IPS-NIHi7 (cell line): ENCODE results near the gene FBF1.

Source experiments
- DNase-seq: peaks from one replicate; pipeline ENCODE4 v3.0.0; 2012; ENCODE audit warnings: mixed read lengths; ENCODE audit errors: extremely low spot score

The FBF1 gene

GRCh38 chr17:75914643-75915267 is 26.1 kb downstream of the FBF1 start:
- peak; percentile 50 for DNase-seq

DNA sequence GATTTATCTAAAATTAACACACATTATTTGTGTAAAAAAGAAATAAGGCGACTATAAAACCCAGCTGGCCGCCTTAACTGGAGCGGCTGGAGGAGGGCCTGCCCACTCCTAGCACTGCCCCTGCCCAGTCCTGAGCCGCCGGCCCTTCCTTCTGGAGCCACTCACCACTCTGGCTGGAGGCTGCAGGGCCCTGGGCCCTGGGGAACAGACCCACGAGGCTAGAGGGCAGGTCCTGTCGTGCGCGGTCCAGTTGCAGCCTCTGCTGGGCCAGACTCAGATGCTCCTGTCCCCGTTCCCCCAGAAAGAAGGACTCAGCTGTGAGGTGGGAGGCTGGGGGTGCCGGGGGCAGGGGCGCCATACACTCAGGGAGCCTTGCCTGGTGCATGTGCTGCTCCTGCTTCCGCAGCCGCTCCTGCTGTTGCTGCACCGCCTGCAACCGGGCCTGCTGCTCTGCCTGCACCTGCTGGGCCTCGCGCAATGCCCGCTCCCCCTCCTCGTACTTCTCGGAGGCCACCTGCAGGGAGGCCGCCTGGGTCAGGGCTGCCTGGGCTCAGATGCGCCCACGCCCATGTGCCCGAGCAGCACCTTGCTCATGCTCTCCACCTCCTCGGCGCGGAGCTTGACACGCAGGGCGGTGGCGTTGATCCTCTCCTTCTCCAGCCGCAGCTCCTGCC is 27.2 kb downstream of the FBF1 start:
- DNase-seq = no peak

GRCh38 chr17:75910699-75911098 is 30.1 kb downstream of the FBF1 start:
- peak; percentile 67 for DNase-seq

DNA sequence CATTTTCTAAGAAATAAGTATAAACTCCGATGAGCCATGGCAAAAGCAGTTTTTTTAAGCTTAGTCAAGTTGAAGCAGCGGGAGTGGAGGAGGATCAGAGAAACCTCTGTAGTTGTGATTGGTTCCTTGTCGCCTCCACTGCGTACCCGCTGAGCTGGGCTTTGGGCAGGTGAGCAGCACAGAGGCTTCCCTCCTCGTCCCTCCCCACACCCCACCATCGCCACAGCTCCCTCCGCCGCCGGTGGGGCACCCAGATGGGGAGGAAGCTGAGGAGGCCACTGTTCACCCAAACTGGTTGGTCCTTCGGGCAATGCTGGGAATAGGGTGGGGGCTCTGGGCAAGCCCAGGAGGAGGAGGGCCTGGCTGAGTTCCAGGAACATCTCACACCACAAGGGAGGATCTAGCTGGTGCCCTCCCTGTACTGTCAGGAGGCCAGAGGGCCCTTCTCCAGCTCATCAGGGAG is 31.0 kb downstream of the FBF1 start:
- DNase-seq = no peak

DNA sequence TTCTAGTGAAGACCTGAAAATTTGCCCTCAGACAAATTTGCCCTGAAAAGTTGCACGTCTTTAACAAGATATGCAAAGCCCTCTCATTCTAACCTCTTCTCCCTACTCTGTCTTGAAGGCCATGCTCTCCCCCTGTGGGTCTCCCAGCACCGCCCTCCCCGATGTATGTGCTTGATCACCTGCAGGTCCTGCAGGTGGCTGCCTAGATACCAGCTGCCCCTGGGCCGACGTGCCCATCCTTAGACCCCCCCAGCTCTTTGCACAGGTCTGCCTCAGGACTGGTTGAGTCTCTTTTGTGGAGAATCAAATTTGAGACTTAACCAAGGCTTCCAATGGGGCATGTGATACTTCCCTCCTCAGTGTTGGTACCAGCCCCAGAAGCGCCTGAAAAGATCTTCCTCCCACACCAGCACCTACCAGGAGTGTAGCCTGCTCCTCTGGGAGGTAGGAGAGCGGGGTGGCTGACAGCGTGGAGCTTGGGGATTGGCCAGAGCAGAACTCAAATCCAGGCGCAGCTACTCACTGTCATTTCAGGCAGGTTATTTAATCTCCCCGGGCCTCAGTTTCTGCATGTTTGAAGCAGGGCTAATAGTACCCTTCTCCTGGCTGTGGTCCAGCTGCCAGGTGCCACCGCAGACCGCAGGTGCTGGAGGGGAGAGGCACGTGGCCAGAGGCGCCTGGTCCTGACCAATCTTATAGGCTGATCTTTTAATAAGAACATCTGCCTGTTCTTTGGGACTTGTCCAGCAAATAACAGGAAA is 31.6 kb downstream of the FBF1 start:
- no peak for DNase-seq

DNA sequence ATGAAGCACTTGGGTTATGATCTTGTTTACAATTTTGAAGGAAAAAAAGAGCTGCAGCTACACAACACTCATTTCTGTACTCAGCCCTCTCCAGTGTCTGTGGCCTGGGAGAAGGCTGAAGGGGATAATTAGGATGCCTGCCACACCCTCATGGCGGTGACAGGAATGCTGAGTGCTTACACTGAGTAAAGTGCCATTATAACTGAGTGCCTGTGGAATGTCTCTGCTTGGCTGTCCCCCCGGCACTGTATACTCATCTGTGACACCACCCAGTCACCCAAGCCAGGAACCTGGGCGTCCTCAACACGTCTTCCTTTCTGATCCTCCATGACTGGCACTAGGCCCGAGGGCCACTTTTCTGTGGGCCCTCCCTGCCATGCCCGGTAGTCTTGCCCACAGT is 32.6 kb downstream of the FBF1 start:
- no peak for DNase-seq

- no peak for DNase-seq
Observed at GRCh38 chr17:75906143-75906884, 34.5 kb downstream of the FBF1 start.

GRCh38 chr17:75904749-75905521 is 35.9 kb downstream of the FBF1 start, which contains the start of gene MRPL38:
Gene MRPL38 (minus strand): TSS chr17:75904884. CDS start chr17:75904875, 9 bp downstream.
- DNase-seq = peak; percentile 99

DNA sequence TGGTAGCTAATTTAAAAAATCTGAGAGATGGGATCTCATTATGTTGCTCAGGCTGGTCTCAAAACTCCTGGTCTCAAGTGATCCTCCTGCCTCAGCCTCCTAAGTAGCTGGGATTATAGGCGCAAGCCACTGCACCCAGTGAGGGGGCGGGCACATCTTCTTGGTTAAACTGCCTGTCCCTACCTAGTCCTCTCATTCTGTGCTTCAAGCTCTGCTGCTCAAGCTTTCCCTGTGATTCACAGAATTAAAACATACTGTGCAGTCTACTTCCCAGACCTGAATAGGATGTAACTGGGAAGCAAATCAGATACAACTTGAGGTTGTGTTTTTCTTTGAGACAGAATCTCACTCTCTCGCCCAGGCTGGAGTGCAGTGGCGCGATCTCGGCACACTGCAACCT is 38.4 kb downstream of the FBF1 start:
- no peak for DNase-seq

DNA sequence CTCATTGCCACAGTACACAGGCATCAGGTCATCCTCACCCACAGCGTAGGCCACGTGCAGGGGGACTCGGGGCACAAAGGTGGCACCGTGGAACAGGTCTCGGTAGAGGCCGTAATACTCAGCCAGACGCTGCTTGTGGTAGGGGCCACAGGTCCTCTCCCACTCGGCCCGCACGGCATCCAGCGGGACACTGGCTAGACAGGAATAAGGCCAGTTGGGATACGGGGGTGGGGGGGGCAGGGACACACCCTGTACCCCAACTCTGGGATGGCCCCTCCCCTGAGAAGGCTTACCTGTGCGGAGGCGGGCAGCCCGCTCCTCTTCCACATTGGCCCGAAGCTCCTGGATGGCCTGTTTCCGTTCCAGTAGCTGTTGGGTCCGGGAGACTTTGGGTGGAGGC is 39.1 kb downstream of the FBF1 start:
- DNase-seq = no peak

DNA sequence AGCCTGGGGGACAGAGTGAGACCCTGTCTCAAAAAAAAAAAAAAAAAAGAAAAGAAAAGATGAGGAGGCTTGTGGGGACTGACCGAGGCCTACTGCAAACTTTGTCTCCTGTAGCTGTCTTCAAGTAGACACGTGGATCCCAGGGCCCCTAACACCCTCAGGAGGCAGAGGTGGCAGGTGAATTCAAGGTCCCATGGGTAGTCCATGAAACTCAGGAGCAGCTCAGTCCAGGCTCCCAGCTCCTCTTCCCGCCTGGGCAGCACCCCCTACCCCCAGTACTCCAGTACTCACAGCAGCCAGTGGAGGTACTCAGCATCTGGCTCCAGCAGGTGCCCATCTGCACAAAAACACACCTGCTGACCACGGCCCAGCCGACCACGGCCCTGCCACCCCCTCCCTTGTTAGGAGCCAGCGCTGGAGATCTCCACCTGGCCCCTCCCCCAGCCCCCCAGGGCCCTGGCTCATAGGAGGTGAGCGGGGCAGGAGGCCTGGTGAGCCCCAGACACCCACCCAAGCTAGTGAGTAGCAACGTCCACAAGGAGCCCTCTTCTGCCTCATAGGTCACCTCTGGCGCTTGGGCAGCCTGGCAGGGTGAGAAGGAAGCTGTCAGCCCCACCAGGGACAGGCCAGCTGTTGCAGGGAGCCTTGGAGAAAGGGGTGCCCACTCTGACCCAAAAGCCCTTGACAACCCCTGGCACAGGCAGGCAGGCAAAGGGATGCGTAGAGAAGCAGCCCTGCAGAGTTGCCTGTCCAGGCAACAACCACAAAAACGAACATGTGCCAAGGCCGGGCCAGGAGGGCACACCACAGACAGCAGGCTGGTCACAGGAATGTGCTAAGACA is 39.9 kb downstream of the FBF1 start:
- DNase-seq = no peak

DNA sequence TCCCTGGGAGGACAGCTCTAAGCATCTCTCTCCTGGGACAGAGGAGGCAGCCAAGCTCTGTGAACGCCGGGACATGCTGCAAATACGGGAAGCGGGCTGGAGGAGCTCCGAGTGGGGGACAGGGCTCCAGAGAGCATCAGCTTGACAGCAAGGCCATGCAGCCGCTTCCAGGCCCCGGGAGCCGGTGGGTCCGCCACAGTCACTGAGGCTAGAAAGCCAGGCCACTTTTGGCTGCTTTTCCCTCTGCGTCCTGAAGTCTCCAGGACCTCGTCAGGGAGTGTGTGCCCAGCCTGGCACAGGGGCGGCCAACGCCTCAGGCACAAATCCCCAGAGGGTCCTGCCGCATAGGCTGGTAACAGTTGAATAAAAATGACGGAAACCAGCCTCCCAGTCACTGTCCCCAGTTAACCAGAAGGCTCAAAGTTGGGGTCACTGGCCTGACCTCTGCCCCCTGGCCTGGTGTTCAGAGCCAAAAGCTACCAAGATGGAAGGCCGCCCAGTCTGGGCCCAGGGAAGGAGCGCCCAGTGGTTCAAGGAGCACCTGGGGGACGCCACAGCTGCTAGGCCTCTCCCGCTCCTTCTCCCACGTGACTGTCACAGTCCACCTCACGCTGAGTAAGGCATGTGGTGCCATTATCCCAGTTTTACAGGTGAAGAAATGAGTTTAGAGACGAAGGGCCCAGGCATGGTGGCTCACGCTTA is 40.9 kb downstream of the FBF1 start:
- DNase-seq = no peak

GRCh38 chr17:75899353-75899752 is 41.5 kb downstream of the FBF1 start:
- DNase-seq = no peak

DNA sequence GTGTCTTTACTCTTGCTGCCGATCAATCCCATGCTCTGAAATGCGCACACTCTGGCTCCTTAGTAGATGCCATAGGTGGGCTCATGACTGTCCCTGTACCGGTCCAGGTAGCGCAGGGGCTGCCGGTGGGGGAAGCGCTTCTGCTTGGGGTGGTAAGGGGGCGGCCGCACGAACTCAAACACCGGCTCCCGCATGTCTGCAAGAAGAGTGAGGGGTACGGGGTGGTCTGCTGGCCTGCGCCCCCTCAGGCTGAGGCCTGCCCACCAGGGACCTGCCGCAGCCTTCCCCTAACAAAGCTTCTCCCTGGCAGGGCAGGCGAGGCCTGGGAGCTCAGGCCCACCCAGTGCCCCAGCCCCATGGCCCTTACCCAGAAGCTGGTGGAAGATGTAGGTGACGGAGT is 42.1 kb downstream of the FBF1 start:
- no peak for DNase-seq

- no peak for DNase-seq
Observed at GRCh38 chr17:75898065-75898464, 42.8 kb downstream of the FBF1 start.

- DNase-seq = peak; percentile 47
Observed at GRCh38 chr17:75897160-75898019, 43.5 kb downstream of the FBF1 start.

- peak; percentile 92 for DNase-seq
Observed at GRCh38 chr17:75896415-75897159, 44.3 kb downstream of the FBF1 start, which contains the start of gene TRIM65. Gene TRIM65 (minus strand): TSS chr17:75896951. CDS start chr17:75896937, 14 bp downstream.
